Prostate gland (tissue), 2 donors: ENCODE results near the gene ZNF804B. TPM values are rescaled to one million over a fixed set of nuclear protein-coding genes. Genes with fewer than 3 reads are reported as not detected.

Experiments used
- DNase-seq: peaks from one replicate; pipeline ENCODE4 v3.0.0-alpha.2; 2019; ENCODE audit warnings: low spot score
- H3K27ac ChIP-seq, 2 donors: fragments of 200-600 bp; sonication (generic); 2 replicates each; pipeline ENCODE4 v1.5.1; 2017 to 2019
- H3K27me3 ChIP-seq: fragments of 200-600 bp; sonication (generic); replicated peaks from 2 replicates; pipeline ENCODE4 v1.5.1; 2019; ENCODE audit not compliant: insufficient read depth
- H3K36me3 ChIP-seq, 2 donors: fragments of 200-600 bp; sonication (generic); 1 replicate in 1 of 2; 2 replicates in 1 of 2; pipeline versions ENCODE4 v1.5.1 to v1.8.1; 2017 to 2019
- H3K4me1 ChIP-seq: fragments of 200-600 bp; sonication (generic); replicated peaks from 2 replicates; pipeline ENCODE4 v1.5.1; 2019
- H3K4me3 ChIP-seq, 2 donors: fragments of 200-600 bp; sonication (generic); 2 replicates each; pipeline ENCODE4 v1.5.1; 2017 to 2019
- H3K9me3 ChIP-seq: fragments of 200-600 bp; sonication (generic); 2 replicates; pipeline ENCODE4 v1.5.1; 2017
- POLR2A ChIP-seq: fragments of 450-650 bp; IDR thresholded peaks from one replicate; pipeline ENCODE4 v1.6.1; 2016; ENCODE audit warnings: antibody characterized with exemption, mild to moderate bottlenecking
- POLR2AphosphoS5 ChIP-seq: sonication (generic); formaldehyde crosslinking; IDR thresholded peaks from one replicate; pipeline ENCODE4 v1.6.1; 2017; ENCODE audit warnings: antibody characterized with exemption
- WGBS: methylation state at CpG from one replicate; pipeline ENCODE4 v1.1.5; 2018; 5-methylcytosine and 5-hydroxymethylcytosine counted together
- intact Hi-C: fragments of 100-400 bp; cut with DNase I; formaldehyde crosslinking; loops from one replicate; pipeline ENCODE4 v1.14.2; 2022
- total RNA-seq, 2 donors: library from RNA; depleted of rRNA; stranded (reverse); fragments of >200 nt; gene quantifications; one replicate each; pipeline ENCODE4 v1.1.0, GENCODE V29; 2016
- TF ChIP-seq, protein P1 (sequence below), 4 experiments: fragments of 200-600 bp in 2 of 4; fragments of 450-650 bp in 2 of 4; sonication (generic) in 2 of 4; IDR thresholded peaks; 1 replicate in 3 of 4; 2 replicates in 1 of 4; pipeline ENCODE4 v1.5.1; 2016 to 2019; ENCODE audit warnings: antibody characterized with exemption in 4 of 4, mild to moderate bottlenecking in 2 of 4, moderate library complexity in 2 of 4

Gene ZNF804B
- total RNA-seq, 2 donors from 2014 or later = 0.05 TPM; not detected in 1

DNA sequence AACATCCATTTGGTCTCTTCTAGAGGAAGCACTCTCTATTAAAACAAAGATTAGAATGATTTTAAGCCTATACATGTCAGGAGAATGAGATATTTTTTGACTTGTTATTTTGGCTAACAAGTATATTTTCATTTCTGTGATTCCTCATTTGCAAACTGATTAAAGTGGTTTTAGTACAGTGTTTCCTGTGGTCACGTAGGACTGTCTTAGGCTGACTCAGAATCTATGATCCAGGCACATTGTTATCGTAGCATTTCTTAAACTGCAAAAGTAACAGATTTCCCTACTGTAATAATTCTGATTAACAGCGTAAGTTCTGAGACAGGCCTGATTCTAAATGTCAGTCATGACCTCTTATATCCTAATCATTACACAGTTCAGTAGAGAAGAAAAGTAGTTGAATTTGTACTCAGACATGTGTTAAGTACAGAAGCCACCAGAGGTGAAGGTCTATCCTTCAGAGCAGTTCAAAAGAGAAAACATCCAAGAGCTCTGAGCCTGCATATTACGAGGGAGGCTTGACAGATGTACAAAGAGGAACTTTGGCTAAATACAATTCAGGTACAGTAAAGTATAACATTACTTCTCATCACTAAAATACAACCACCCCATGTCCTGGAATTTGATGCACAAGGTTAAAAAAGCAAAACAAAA lies 160.1 kb downstream of the ZNF804B start:
- Histone ChIP-seq H3K27ac (no peak overlapping the region), H3K36me3 (no peaks in the 10 kb centered on the region), H3K9me3 (no peaks in the 10 kb centered on the region), H3K4me3 (no peak overlapping the region), H3K27me3 (no peaks in the 10 kb centered on the region), H3K4me1 (no peaks in the 10 kb centered on the region)
- intact Hi-C loops = no loop called here
- no peak for TF ChIP-seq POLR2AphosphoS5
- DNase-seq = no peak
- WGBS = 82% methylated on average over 4 of the region's 4 CpGs

DNA sequence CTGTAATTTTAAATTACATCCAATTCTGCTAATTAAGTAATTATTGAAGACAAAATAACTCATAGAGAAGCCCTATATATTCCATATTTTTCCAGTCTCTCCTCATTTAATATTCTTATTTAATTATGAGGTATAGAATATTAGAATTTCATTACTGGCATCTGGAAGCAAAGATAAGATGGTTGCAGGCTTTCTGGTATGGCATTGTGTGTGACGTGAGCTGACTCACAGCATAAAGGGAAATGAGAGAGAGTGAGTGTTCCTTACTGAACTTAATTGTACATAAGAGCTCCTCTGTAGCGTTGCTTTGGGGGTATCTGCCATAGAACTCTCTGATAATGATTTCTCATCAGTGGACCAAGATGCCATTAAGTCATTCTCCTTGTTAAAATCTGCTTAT lies 163.4 kb downstream of the ZNF804B start:
- TF ChIP-seq, protein P1, sequence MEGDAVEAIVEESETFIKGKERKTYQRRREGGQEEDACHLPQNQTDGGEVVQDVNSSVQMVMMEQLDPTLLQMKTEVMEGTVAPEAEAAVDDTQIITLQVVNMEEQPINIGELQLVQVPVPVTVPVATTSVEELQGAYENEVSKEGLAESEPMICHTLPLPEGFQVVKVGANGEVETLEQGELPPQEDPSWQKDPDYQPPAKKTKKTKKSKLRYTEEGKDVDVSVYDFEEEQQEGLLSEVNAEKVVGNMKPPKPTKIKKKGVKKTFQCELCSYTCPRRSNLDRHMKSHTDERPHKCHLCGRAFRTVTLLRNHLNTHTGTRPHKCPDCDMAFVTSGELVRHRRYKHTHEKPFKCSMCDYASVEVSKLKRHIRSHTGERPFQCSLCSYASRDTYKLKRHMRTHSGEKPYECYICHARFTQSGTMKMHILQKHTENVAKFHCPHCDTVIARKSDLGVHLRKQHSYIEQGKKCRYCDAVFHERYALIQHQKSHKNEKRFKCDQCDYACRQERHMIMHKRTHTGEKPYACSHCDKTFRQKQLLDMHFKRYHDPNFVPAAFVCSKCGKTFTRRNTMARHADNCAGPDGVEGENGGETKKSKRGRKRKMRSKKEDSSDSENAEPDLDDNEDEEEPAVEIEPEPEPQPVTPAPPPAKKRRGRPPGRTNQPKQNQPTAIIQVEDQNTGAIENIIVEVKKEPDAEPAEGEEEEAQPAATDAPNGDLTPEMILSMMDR (IDR thresholded peaks at IDR 0.05) = no peak
- TF ChIP-seq POLR2AphosphoS5 (no peak), POLR2A (no peak)
- Histone ChIP-seq H3K4me1 (no peaks in the 10 kb centered on the region), H3K27ac (no peak overlapping the region), H3K4me3 (no peak overlapping the region), H3K36me3 (no peaks in the 10 kb centered on the region), H3K9me3 (no peaks in the 10 kb centered on the region), H3K27me3 (no peaks in the 10 kb centered on the region)
- intact Hi-C loops = no loop called here
- 77% methylated on average over 2 of the region's 2 CpGs for WGBS
- DNase-seq = no peak

DNA sequence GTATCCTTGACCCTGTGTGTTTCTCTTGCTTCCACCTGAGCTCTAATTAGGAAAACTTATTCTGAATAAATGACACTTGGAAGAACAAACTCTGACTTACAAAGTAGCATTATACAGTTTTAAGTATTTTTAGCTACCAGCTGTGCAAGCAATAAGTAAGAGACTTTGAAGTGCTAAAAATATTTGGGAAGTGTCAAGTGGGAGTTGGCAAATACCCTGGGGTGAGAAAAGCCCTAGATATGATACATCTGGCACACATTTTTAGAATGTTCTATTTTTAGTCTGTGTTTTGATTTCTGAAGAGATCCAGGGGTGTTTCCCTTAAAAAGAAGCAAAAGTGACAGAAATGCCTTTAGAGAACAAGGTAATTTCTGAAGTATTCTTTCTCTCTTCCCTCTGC lies 168.8 kb downstream of the ZNF804B start:
- intact Hi-C loops = no loop called here
- Histone ChIP-seq H3K4me1 (no peaks in the 10 kb centered on the region), H3K27ac (no peak overlapping the region), H3K9me3 (no peaks in the 10 kb centered on the region), H3K36me3 (no peaks in the 10 kb centered on the region), H3K4me3 (no peak overlapping the region), H3K27me3 (no peaks in the 10 kb centered on the region)
- TF ChIP-seq POLR2A = no peak
- TF ChIP-seq POLR2AphosphoS5 = no peak
- TF ChIP-seq, protein P1 (IDR thresholded peaks at IDR 0.05) = no peak
- DNase-seq = no peak

DNA sequence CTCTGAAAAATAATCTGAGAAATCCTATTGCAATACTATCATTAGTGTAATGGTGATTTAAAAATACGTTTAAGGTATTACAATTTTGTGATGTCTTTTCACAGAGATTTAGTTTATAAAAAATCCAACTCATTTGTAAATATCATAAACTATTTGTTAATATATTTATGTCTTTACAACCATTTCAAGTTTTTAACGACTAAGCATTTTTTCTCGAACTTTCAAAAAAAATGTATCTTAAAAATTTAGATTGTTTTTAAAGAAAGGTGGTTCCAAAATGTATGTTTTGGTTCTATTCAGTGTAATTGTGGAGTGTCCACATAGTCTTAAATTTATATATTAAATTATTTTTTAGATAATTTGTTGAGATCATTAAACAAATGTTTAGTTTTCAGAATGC lies 170.2 kb downstream of the ZNF804B start:
- Histone ChIP-seq H3K27me3 (no peaks in the 10 kb centered on the region), H3K4me1 (no peaks in the 10 kb centered on the region), H3K27ac (no peak overlapping the region), H3K4me3 (no peak overlapping the region), H3K9me3 (no peaks in the 10 kb centered on the region), H3K36me3 (no peaks in the 10 kb centered on the region)
- no peak for DNase-seq
- intact Hi-C loops = no loop called here
- WGBS = 85% methylated on average over 3 of the region's 3 CpGs
- no peak for TF ChIP-seq POLR2A
- TF ChIP-seq, protein P1 (IDR thresholded peaks at IDR 0.05) = no peak
- TF ChIP-seq POLR2AphosphoS5 = no peak

DNA sequence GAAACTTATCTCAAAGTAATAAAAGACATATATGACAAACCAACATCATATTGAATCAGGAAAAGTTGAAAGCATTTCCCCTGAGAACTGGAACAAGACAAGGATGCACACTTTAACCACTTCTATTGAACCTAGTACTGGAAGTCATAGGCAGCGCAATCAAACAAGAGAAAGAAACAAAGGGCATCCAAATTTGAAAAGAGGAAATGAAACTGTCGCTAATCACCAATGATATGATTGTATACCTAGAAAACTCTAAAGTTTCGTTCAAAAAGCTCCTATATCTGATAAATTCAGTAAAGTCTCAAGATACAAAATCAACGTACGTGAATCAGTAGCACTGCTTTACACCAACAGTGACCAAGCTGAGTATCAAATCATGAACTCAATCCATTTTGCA lies 173.8 kb downstream of the ZNF804B start:
- Histone ChIP-seq H3K27ac (no peak overlapping the region), H3K36me3 (no peaks in the 10 kb centered on the region), H3K4me1 (no peaks in the 10 kb centered on the region), H3K4me3 (no peak overlapping the region), H3K27me3 (no peaks in the 10 kb centered on the region), H3K9me3 (no peaks in the 10 kb centered on the region)
- 96% methylated on average over 5 of the region's 5 CpGs for WGBS
- intact Hi-C loops = no loop called here
- no peak for DNase-seq
- TF ChIP-seq, protein P1 (IDR thresholded peaks at IDR 0.05) = no peak
- TF ChIP-seq POLR2A = no peak
- TF ChIP-seq POLR2AphosphoS5 = no peak
